A673 (cell line): ENCODE data around the gene TENM3. TPM values are rescaled to one million over a fixed set of nuclear protein-coding genes. Genes with fewer than 3 reads are reported as not detected.

ENCODE experiments used
- BruUV-seq: library from RNA; stranded (reverse); fragments of 400-500 nt; replicated peaks from 2 replicates; lab custom pipeline; 2021; lab: Mats Ljungman, UMichigan
- CTCF ChIA-PET: fragments of 300-600 bp; sonication (Branson Sonifier 250); formaldehyde crosslinking; loops from one replicate; lab custom pipeline; 2022; ENCODE audit warnings: antibody characterized with exemption; lab: Charles Lee
- POLR2A ChIA-PET: fragments of 300-600 bp; sonication (Branson Sonifier 250); formaldehyde crosslinking; loops from one replicate; lab custom pipeline; 2022; ENCODE audit warnings: antibody characterized with exemption; ENCODE audit not compliant: low non-redundant PET; lab: Charles Lee
- DNase-seq: peaks from one replicate; pipeline ENCODE4 v3.0.0-alpha.2; 2015; ENCODE audit warnings: low spot score
- H3K27ac ChIP-seq: fragments of 200-600 bp; sonication (generic); 2 replicates; pipeline ENCODE4 v1.5.1; 2016; ENCODE audit warnings: mixed run types, low read depth, mild to moderate bottlenecking, mixed read lengths, antibody characterized with exemption, low read length; ENCODE audit not compliant: poor library complexity, severe bottlenecking
- H3K27me3 ChIP-seq: fragments of 200-600 bp; sonication (generic); replicated peaks from 2 replicates; pipeline ENCODE4 v1.6.1; 2017; ENCODE audit warnings: mixed run types, low read depth, mild to moderate bottlenecking, mixed read lengths, antibody characterized with exemption, low read length; ENCODE audit not compliant: insufficient read depth, poor library complexity
- H3K36me3 ChIP-seq: fragments of 200-600 bp; sonication (generic); 2 replicates; pipeline ENCODE4 v1.6.1; 2016; ENCODE audit warnings: mixed run types, mild to moderate bottlenecking, mixed read lengths, antibody characterized with exemption, low read length; ENCODE audit not compliant: insufficient read depth, poor library complexity, severe bottlenecking
- H3K4me1 ChIP-seq: fragments of 200-600 bp; sonication (generic); 2 replicates; pipeline ENCODE4 v1.6.1; 2017; ENCODE audit warnings: mixed run types, mild to moderate bottlenecking, mixed read lengths, antibody characterized with exemption, low read length; ENCODE audit not compliant: insufficient read depth, poor library complexity, severe bottlenecking
- H3K4me3 ChIP-seq: fragments of 200-600 bp; sonication (generic); 2 replicates; pipeline ENCODE4 v1.5.1; 2016; ENCODE audit warnings: low read depth, mixed run types, mild to moderate bottlenecking, mixed read lengths, low read length; ENCODE audit not compliant: poor library complexity, severe bottlenecking
- H3K9me3 ChIP-seq: fragments of 200-600 bp; sonication (generic); 2 replicates; pipeline ENCODE4 v1.6.1; 2016; ENCODE audit warnings: mixed run types, low read depth, mild to moderate bottlenecking, mixed read lengths, antibody characterized with exemption, low read length; ENCODE audit not compliant: poor library complexity, severe bottlenecking
- EZH2 ChIP-seq: fragments of 200-600 bp; sonication (generic); IDR thresholded peaks from 2 replicates; pipeline ENCODE4 v1.6.1; 2017; ENCODE audit warnings: borderline replicate concordance, low read depth, mild to moderate bottlenecking, mixed read lengths, antibody characterized with exemption, low read length; ENCODE audit not compliant: poor library complexity, severe bottlenecking
- intact Hi-C: fragments of 100-400 bp; cut with micrococcal nuclease; formaldehyde crosslinking; loops from one replicate; pipeline ENCODE4 v1.10.0; 2022; ENCODE audit not compliant: unreplicated experiment
- total RNA-seq: library from RNA; stranded (reverse); gene quantifications from 2 replicates; pipeline ENCODE4 v1.2.3, GENCODE V29; 2021
- TF ChIP-seq, protein P1 (sequence below): fragments of 300-800, 200-600 bp; sonication (generic); conservative IDR thresholded peaks from 2 replicates; pipeline ENCODE4 v1.5.1; 2017; ENCODE audit warnings: low read depth, mild to moderate bottlenecking, antibody characterized with exemption, low read length, moderate library complexity, mixed read lengths

The TENM3 gene
- total RNA-seq, 1 experiment from 2014 or later, result 26.4 TPM

- no TSS peak for BruUV-seq
- TF ChIP-seq, protein P1, sequence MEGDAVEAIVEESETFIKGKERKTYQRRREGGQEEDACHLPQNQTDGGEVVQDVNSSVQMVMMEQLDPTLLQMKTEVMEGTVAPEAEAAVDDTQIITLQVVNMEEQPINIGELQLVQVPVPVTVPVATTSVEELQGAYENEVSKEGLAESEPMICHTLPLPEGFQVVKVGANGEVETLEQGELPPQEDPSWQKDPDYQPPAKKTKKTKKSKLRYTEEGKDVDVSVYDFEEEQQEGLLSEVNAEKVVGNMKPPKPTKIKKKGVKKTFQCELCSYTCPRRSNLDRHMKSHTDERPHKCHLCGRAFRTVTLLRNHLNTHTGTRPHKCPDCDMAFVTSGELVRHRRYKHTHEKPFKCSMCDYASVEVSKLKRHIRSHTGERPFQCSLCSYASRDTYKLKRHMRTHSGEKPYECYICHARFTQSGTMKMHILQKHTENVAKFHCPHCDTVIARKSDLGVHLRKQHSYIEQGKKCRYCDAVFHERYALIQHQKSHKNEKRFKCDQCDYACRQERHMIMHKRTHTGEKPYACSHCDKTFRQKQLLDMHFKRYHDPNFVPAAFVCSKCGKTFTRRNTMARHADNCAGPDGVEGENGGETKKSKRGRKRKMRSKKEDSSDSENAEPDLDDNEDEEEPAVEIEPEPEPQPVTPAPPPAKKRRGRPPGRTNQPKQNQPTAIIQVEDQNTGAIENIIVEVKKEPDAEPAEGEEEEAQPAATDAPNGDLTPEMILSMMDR, result no peak
- no peak for TF ChIP-seq EZH2
- peaks cover 41% of the 10 kb centered on the region for H3K27me3 ChIP-seq
- peaks cover 8% of the 10 kb centered on the region for H3K4me1 ChIP-seq
- no peak overlapping the region for H3K27ac ChIP-seq
- no peaks in the 10 kb centered on the region for H3K36me3 ChIP-seq
- intact Hi-C loops, result loop anchor here (10.0 kb wide), 2 partner anchors 314 to 884 kb away; no protein-coding TSS in a partner anchor
- H3K4me3 ChIP-seq, result peak overlapping the region; percentile 62
- ChIA-PET POLR2A (interaction anchor here (0.5 kb wide), 1 partner anchor 1222 kb away, joined by 3 read pairs; no protein-coding TSS in a partner anchor), CTCF (no interaction called here)
- H3K9me3 ChIP-seq, result no peaks in the 10 kb centered on the region
- DNase-seq, result peak; percentile 91
These were observed 205.3 kb downstream of the TENM3 start for GRCh38 chr4:182448281-182449151.

GRCh38 chr4:182449186-182449929 is 206.2 kb downstream of the TENM3 start:
- H3K4me1 ChIP-seq, result peaks cover 8% of the 10 kb centered on the region
- H3K27ac ChIP-seq, result no peak overlapping the region

More at GRCh38 chr4:182449186-182449929, 206.2 kb downstream of the TENM3 start:
- Histone ChIP-seq H3K36me3 (no peaks in the 10 kb centered on the region), H3K4me3 (peak overlapping the region; percentile 62), H3K9me3 (no peaks in the 10 kb centered on the region), H3K27me3 (peaks cover 41% of the 10 kb centered on the region)
- TF ChIP-seq, protein P1, result no peak
- TF ChIP-seq EZH2, result no peak
- BruUV-seq, result no TSS peak
- ChIA-PET CTCF (interaction anchor here (0.7 kb wide), 1 partner anchor 468 kb away, joined by 3 read pairs; no protein-coding TSS in a partner anchor), POLR2A (interaction anchor here (0.5 kb wide), 1 partner anchor 1221 kb away, joined by 3 read pairs; no protein-coding TSS in a partner anchor)
- intact Hi-C loops, result loop anchor here (10.0 kb wide), 2 partner anchors 315 to 885 kb away; no protein-coding TSS in a partner anchor
- DNase-seq, result no peak
